Brain microvascular endothelial cell (primary cell): ENCODE results near the gene PIK3AP1.
"Not testable (repeated sequence)": the region's sequence is repeated elsewhere in the genome, so short reads cannot be mapped to it uniquely, and the experiment has no call there.

Experiments used
- DNase-seq: peaks from one replicate; pipeline ENCODE4 v3.0.0-alpha.2; 2020
- H3K27ac ChIP-seq: fragments of 250-450 bp; sonication (Bioruptor Pico); 2 replicates; pipeline ENCODE4 v1.5.1; 2020; ENCODE audit warnings: mild to moderate bottlenecking, moderate library complexity
- H3K27me3 ChIP-seq: fragments of 250-450 bp; sonication (Bioruptor Pico); replicated peaks from 2 replicates; pipeline ENCODE4 v1.5.1; 2020; ENCODE audit warnings: mild to moderate bottlenecking
- H3K36me3 ChIP-seq: fragments of 250-450 bp; sonication (Bioruptor Pico); replicated peaks from 2 replicates; pipeline ENCODE4 v1.5.1; 2020; ENCODE audit warnings: mild to moderate bottlenecking
- H3K4me3 ChIP-seq: 2 replicates; pipeline ENCODE4 v1.5.1; 2011; ENCODE audit warnings: low read depth, mild to moderate bottlenecking, control low read depth, low read length, moderate library complexity
- CTCF ChIP-seq: IDR thresholded peaks from 2 replicates; pipeline ENCODE4 v1.5.1; 2011; ENCODE audit warnings: low read depth, mild to moderate bottlenecking, moderate library complexity, low read length, control low read depth, inconsistent platforms; ENCODE audit errors: missing control alignments
- in situ Hi-C: cut with HindIII; loops from 2 replicates; pipeline ENCODE4 v1.10.0; 2017; ENCODE audit warnings: low sequenced_read_pairs, low pct_ligation_motif_present

Gene PIK3AP1

GRCh38 chr10:96758423-96758822 lies 38.1 kb upstream of the PIK3AP1 start:
- no peak for DNase-seq
- in situ Hi-C loops = no loop called here
- no peak overlapping the region for H3K27ac ChIP-seq
- no peak for TF ChIP-seq CTCF
- H3K27me3 ChIP-seq = no peaks in the 10 kb centered on the region
- no peak overlapping the region for H3K4me3 ChIP-seq
- no peaks in the 10 kb centered on the region for H3K36me3 ChIP-seq

GRCh38 chr10:96756111-96756903 lies 36.0 kb upstream of the PIK3AP1 start:
- H3K27me3 ChIP-seq = no peaks in the 10 kb centered on the region
- H3K4me3 ChIP-seq = no peak overlapping the region
- no peaks in the 10 kb centered on the region for H3K36me3 ChIP-seq
- TF ChIP-seq CTCF = no peak
- H3K27ac ChIP-seq = no peak overlapping the region
- no peak for DNase-seq
- in situ Hi-C loops = no loop called here

GRCh38 chr10:96753956-96754355 lies 33.6 kb upstream of the PIK3AP1 start:
- H3K4me3 ChIP-seq = no peak overlapping the region
- in situ Hi-C loops = no loop called here
- H3K27me3 ChIP-seq = no peaks in the 10 kb centered on the region
- no peaks in the 10 kb centered on the region for H3K36me3 ChIP-seq
- no peak for TF ChIP-seq CTCF
- H3K27ac ChIP-seq = no peak overlapping the region
- no peak for DNase-seq

DNA sequence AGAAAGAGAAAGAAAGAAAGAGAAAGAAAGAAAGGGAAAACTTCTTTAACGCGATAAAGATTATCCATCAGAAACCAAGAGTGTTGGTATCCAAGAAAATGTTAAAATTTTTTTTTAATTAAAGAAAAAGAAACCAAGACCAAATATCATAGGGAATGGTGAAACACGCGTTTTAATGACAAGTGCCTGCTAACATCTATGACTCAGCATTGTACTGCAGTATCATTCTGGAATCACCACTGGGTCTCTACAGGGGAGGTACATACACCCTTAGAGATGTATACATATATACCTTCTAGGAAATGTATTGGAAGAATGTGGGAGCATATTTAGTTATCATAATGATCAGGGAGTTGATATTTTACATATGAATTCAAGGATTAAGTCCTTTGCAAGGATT lies 32.1 kb upstream of the PIK3AP1 start:
- Histone ChIP-seq H3K27me3 (no peaks in the 10 kb centered on the region), H3K4me3 (no peak overlapping the region), H3K36me3 (no peaks in the 10 kb centered on the region), H3K27ac (no peak overlapping the region)
- no peak for DNase-seq
- TF ChIP-seq CTCF = no peak
- in situ Hi-C loops = no loop called here

DNA sequence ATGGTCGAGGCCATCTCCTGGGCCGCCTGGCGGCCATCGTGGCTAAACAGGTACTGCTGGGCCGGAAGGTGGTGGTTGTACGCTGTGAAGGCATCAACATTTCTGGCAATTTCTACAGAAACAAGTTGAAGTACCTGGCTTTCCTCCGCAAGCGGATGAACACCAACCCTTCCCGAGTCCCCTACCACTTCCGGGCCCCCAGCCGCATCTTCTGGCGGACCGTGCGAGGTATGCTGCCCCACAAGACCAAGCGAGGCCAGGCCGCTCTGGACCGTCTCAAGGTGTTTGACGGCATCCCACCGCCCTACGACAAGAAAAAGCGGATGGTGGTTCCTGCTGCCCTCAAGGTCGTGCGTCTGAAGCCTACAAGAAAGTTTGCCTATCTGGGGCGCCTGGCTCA lies 30.0 kb upstream of the PIK3AP1 start:
- DNase-seq, H3K4me3 ChIP-seq, H3K27ac ChIP-seq, H3K36me3 ChIP-seq, H3K27me3 ChIP-seq, in situ Hi-C loops: not testable (repeated sequence)

- Histone ChIP-seq H3K27ac (no peak overlapping the region), H3K27me3 (no peaks in the 10 kb centered on the region), H3K36me3 (no peaks in the 10 kb centered on the region), H3K4me3 (no peak overlapping the region)
- in situ Hi-C loops = no loop called here
- no peak for TF ChIP-seq CTCF
- no peak for DNase-seq
Observed at GRCh38 chr10:96747734-96748550, 27.6 kb upstream of the PIK3AP1 start.
